GOT3 (cell line): ENCODE results near the gene SLC2A3.
"Not testable (repeated sequence)": the region's sequence is repeated elsewhere in the genome, so short reads cannot be mapped to it uniquely, and the experiment has no call there.

ENCODE experiments used
- DNase-seq: peaks from one replicate; lab custom pipeline; 2025; ENCODE audit warnings: mixed read lengths; lab: John Stamatoyannopoulos, UW

The SLC2A3 gene

GRCh38 chr12:7935590-7936581, at the start of gene SLC2A3:
TSS of gene SLC2A3 (minus strand) at chr12:7936187. CDS start at chr12:7936034, 153 bp downstream.
- DNase-seq = peak; percentile 60

DNA sequence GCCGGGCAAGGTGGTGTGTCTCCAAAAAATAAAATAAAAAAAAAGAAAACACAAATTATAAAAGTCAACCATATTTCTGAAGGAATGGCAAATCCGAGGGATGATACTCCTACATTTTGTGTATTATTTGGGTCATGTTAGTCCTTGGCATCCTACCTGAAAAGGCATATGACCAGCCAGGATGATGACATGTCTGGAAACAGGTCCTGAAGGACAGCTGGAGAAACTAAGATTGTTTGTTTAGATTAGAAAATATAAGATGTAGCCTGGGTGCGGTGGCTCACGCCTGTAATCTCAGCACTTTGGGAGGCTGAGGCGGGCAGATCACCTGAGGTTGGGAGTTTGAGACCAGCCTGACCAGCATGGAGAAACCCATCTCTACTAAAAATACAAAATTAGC, 48.9 kb upstream of the SLC2A3 start:
- no peak for DNase-seq

- not testable (repeated sequence) for DNase-seq
Observed at GRCh38 chr12:7983460-7983859, 47.5 kb upstream of the SLC2A3 start.

- DNase-seq = not testable (repeated sequence)
Observed at GRCh38 chr12:7983019-7983418, 47.0 kb upstream of the SLC2A3 start.

DNA sequence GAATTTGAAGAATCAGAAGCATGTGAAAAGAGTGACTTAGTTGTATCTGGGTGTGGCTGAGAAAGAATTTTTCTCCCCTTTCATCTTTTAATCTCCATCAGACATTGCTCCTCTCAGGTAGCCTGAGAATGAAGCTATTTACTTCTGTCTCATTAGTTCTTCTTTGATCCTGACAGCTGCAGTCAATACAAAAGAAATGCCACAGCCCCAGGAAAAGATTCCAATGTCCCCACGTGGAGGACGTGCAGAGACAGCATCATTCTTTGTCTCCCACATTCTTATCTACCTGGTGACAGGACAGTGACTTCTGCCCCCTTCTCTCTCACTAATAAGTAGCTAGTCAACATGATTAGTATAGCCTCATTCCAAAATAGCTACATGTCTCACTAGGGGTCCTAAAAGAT, 46.3 kb upstream of the SLC2A3 start:
- not testable (repeated sequence) for DNase-seq

DNA sequence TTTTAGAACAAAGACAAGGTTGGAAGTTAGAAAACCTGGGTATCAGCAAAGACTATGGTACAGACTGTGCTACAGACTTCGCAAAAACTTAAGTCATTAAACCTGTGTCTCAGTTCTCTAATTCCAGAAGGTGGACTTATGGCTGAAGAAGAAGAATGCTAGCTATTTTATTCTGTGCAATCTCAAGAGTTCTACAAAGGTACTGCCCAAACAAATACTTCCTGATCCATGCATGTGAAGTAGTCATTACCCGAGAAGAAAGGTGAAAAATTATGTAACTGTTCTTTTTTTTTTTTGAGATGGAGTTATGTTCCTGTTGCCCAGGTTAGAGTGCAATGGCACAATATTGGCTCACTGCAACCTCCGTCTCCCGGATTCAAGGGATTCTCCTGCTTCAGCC, 45.5 kb upstream of the SLC2A3 start:
- DNase-seq = no peak

DNA sequence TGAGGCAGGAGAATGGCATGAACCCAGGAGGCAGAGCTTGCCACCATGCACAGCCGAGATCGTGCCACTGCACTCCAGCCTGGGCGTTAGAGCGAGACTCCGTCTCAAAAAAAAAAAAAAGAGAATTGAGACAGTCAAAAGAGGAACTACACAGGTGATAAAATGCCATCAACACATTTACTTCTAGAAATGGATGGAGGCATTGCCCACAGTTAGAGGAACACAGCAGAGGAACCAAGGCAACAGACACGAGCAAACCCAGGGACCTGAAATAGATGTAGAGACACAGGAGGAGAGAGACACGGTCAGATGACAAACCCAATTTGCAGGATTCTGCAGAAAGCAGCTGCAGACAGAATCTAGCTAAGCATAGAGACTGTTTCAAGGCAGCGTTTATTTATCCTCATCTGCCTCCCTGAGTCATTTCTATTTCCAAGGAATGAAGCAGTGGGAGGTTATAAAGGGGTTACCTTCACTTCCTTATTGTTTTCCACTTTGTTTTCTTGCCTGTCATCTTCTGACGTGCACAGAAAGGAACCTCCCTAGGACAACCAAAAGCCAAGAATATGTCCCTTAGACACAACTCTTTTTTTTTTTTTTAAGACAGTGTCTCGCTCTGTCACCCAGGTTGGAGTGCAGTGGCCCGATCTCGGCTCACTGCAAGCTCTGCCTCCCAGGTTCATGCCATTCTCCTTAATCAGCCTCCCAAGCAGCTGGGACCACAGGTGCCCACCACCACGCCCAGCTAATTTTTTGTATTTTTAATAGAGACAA, 41.6 kb upstream of the SLC2A3 start:
- not testable (repeated sequence) for DNase-seq

GRCh38 chr12:7973457-7973825, 37.5 kb upstream of the SLC2A3 start:
- DNase-seq = no peak

DNA sequence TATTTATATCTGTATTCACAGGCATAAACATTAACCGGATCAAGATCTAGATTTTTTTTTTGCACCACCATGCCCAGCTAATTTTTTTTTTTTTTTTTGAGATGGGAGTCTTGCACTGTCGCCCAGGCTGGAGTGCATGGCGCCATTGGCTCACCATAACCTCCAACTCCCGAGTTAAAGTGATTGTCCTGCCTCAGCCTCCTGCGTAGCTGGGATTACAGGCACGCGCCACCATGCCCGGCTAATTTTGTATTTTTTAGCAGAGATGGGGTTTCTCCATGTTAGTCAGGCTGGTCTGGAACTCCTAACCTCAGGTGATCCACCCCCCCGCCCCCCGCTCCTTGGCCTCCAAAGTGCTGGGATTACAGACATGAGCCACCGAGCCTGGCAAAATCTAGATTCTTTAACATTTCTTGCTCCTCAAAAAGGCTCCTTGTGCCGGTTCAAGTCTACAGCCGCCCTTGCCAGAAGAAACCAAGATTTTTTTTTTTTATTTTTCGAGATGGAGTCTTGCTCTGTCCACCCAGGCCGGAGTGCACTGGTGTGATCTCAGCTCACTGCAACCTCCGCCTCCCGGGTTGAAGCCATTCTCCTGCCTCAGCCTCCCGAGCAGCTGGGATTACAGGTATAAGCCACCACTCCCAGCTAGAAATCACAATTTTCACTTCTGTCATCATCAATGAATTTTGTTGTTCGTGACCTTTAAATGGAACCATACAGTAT, 36.9 kb upstream of the SLC2A3 start:
- DNase-seq = no peak

DNA sequence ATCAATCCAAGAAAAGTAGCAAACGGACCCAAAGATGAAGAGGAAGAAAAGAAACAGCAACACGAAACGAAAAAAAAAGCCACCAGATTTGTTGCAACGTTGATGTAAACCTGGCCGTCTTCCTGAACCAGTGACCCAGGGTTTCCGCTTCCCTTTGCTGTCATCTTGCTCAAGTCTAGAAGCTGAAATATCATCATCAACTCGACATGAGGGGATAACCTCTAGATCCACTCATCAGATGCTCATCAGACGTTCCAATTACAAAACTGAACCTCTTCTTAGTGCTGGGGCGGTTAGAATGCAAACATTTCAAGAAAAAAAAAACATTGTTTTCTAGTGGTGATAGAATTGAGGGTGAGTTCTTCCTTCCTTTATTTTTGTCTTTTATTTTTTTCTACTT, 36.3 kb upstream of the SLC2A3 start:
- DNase-seq = not testable (repeated sequence)

- DNase-seq = not testable (repeated sequence)
Observed at GRCh38 chr12:7971765-7972164, 35.8 kb upstream of the SLC2A3 start.

- peak; percentile 60 for DNase-seq
Observed at GRCh38 chr12:7970475-7971252, 34.7 kb upstream of the SLC2A3 start.

- no peak for DNase-seq
Observed at GRCh38 chr12:7966563-7966962, 30.6 kb upstream of the SLC2A3 start.

DNA sequence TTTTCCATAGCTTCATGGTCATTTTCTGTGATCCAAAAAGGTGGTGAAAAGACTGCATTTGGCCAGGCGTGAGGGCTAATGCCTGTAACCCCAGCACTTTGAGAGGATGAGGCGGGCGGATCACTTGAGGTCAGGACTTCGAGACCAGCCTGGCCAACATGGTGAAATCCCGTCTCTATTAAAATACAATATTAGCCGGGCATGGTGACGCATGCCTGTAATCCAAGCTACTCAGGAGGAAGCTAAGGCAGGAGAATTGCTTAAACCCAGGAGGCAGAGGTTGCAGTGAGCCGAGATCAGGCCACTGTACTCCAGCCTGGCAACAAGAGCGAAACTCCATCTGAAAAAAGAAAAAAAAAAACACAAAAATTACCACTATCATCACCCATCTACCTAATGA, 28.7 kb upstream of the SLC2A3 start:
- DNase-seq = not testable (repeated sequence)

DNA sequence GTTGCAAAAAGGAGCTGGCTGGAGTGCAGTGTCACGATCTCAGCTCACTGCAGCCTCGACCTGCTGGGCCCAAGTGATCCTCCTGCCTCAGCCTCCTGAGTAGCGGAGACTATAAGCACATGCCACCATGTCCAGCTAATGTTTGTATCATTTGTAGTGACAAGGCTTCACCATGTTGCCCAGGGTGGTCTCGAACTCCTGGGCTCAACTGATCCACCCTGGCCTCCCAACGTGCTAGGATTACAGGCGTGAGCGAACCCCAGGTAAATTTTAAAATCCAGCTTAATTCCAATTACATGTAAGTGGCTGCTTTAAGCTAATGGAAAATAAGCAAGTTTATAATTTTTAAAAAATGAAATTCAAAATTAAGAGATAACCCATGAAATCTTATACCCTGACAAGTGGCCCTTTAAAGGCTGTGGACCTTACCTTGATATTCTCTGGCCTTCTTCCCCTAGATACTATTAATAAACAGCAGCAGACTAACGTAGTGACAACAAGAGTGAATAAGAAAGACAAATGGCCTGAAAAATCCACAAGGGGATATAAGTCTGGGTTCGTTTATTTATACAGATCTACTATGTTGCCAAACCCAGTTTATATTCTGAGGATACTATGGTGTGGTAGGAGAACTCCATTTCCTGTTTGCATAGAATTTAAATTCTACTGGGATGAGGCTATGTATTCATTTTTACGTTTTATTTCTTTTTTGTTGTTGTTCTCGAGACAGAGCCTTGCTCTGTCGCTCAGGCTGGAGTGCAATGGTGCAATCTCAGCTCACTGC, 25.6 kb upstream of the SLC2A3 start:
- DNase-seq = no peak

DNA sequence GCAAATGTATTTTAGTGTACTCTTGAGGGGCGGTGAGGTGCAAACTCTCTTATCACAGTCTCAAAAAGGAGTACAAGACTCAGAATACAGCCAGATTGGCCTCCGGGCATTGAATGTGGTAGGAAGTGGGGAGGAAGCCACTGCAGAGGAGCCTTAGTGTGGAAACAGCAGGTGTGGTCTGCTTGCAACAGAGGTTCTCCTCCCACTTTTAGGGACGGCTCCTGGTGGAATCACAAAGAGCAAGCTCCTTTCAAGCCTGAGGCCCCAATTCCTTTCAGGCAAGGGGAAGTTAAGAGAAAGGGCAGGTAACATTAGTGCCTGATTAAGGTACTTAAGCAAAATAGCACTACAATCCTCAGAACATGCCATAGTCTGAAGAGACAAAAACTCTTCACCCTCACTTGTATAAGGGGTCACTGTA, 23.7 kb upstream of the SLC2A3 start:
- no peak for DNase-seq

GRCh38 chr12:7959278-7959677, 23.3 kb upstream of the SLC2A3 start:
- no peak for DNase-seq

GRCh38 chr12:7954877-7955276, 18.9 kb upstream of the SLC2A3 start:
- DNase-seq = not testable (repeated sequence)

GRCh38 chr12:7954418-7954817, 18.4 kb upstream of the SLC2A3 start:
- not testable (repeated sequence) for DNase-seq

DNA sequence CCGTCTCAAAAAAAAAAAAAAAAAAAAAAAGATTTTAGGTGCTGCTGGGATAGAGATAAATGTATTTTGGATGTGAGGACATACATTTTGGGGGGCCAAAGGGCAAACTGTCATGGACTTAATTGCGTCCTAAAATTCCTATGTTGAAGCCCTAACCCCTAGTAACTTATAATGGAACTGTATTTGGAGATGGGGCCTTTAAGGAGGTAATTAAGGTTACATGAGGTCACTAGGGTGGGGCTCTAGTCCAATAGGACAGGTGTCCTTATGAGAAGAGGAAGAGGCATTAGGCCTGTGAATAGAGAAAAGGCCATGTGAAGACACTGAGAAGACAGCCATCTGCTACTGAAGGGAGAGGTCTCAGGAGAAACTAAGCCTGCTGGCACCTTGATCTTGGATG, 17.9 kb upstream of the SLC2A3 start:
- DNase-seq = not testable (repeated sequence)
